Esophagus squamous epithelium (tissue), 5 donors: ENCODE data around the gene ING3. TPM values are rescaled to one million over a fixed set of nuclear protein-coding genes. Genes with fewer than 3 reads are reported as not detected.

ENCODE experiments used
- DNase-seq: peaks from one replicate; lab custom pipeline; 2025; lab: John Stamatoyannopoulos, UW
- H3K27ac ChIP-seq, 4 donors: fragments of 200-600 bp; sonication (generic); one replicate each; pipeline ENCODE4 v1.5.1; 2016 to 2019; ENCODE audit warnings: mild to moderate bottlenecking in 1 of 4
- H3K27me3 ChIP-seq, 4 donors: fragments of 200-600 bp; sonication (generic); 1 replicate in 3 of 4; 2 replicates in 1 of 4; pipeline versions ENCODE4 v1.5.1 to v1.6.0; 2017 to 2021; ENCODE audit warnings: antibody characterized with exemption in 1 of 4
- H3K36me3 ChIP-seq, 3 donors: fragments of 200-600 bp; sonication (generic); one replicate each; pipeline ENCODE4 v1.5.1; 2016 to 2019
- H3K4me1 ChIP-seq, 3 donors: fragments of 200-600 bp; sonication (generic); one replicate each; pipeline ENCODE4 v1.5.1; 2017 to 2019
- H3K4me3 ChIP-seq, 4 donors: fragments of 200-600 bp; sonication (generic); 1 replicate in 3 of 4; 2 replicates in 1 of 4; pipeline ENCODE4 v1.5.1; 2016 to 2019; ENCODE audit warnings: mild to moderate bottlenecking in 2 of 4, moderate library complexity in 1 of 4
- H3K9me3 ChIP-seq, 3 donors: fragments of 200-600 bp; sonication (generic); one replicate each; pipeline ENCODE4 v1.5.1; 2016 to 2019
- CTCF ChIP-seq, 6 experiments: fragments of 450-650 bp in 4 of 6; fragments of 200-600 bp in 2 of 6; sonication (generic) in 2 of 6; IDR thresholded peaks; one replicate each; pipeline ENCODE4 v1.5.1; 2016 to 2019; ENCODE audit warnings: antibody characterized with exemption in 6 of 6, mild to moderate bottlenecking in 4 of 6, moderate library complexity in 4 of 6
- POLR2A ChIP-seq, 4 donors: fragments of 450-650 bp; IDR thresholded peaks; one replicate each; pipeline ENCODE4 v1.6.1; 2017; ENCODE audit warnings: antibody characterized with exemption in 4 of 4, mild to moderate bottlenecking in 4 of 4, moderate library complexity in 3 of 4
- WGBS, 2 donors: methylation state at CpG; one replicate each; pipeline ENCODE4 v1.1.5; 2018; 5-methylcytosine and 5-hydroxymethylcytosine counted together
- intact Hi-C: fragments of 100-400 bp; cut with DNase I; formaldehyde crosslinking; loops from one replicate; pipeline ENCODE4 v1.15.0; 2022
- total RNA-seq, 4 donors: library from RNA; depleted of rRNA; stranded (reverse); fragments of >200 nt; gene quantifications; one replicate each; pipeline ENCODE4 v1.1.0, GENCODE V29; 2016
- donor health status: DM: yes; HTN: yes; CAD: no.

The ING3 gene
- total RNA-seq, 4 donors from 2014 or later: 12.5 to 15.8 (median 14.4) TPM

- H3K27ac ChIP-seq: no peak overlapping the region
- no peak overlapping the region for H3K4me3 ChIP-seq
- WGBS, 2 donors: 61 to 62% methylated on average over 2 of the region's 2 CpGs
- DNase-seq: no peak
- H3K9me3 ChIP-seq: no peaks in the 10 kb centered on the region
- intact Hi-C loops: no loop called here
- H3K36me3 ChIP-seq: no peaks in the 10 kb centered on the region
- H3K4me1 ChIP-seq: no peaks in the 10 kb centered on the region
- TF ChIP-seq CTCF (IDR thresholded peaks at IDR 0.05): no peak
- TF ChIP-seq POLR2A (IDR thresholded peaks at IDR 0.05): no peak
- no peaks in the 10 kb centered on the region for H3K27me3 ChIP-seq
These were observed 30.5 kb upstream of the ING3 start for GRCh38 chr7:120920034-120920433.

GRCh38 chr7:120920591-120921274 lies 29.8 kb upstream of the ING3 start:
- H3K27me3 ChIP-seq: no peaks in the 10 kb centered on the region
- no peak overlapping the region for H3K27ac ChIP-seq
- TF ChIP-seq CTCF (IDR thresholded peaks at IDR 0.05) (no peak), POLR2A (IDR thresholded peaks at IDR 0.05) (no peak)
- intact Hi-C loops: no loop called here
- no peak overlapping the region for H3K4me3 ChIP-seq
- no peaks in the 10 kb centered on the region for H3K9me3 ChIP-seq
- WGBS, 2 donors: 81 to 82% methylated on average over 3 of the region's 3 CpGs
- no peaks in the 10 kb centered on the region for H3K4me1 ChIP-seq
- no peak for DNase-seq
- no peaks in the 10 kb centered on the region for H3K36me3 ChIP-seq

- H3K4me1 ChIP-seq: no peaks in the 10 kb centered on the region
- no peaks in the 10 kb centered on the region for H3K27me3 ChIP-seq
- H3K4me3 ChIP-seq: no peak overlapping the region
- DNase-seq: no peak
- TF ChIP-seq POLR2A (IDR thresholded peaks at IDR 0.05) (no peak), CTCF (IDR thresholded peaks at IDR 0.05) (no peak)
- whole genome bisulfite sequencing, 2 donors: 49 to 51% methylated on average over 2 of the region's 2 CpGs
- H3K9me3 ChIP-seq: no peaks in the 10 kb centered on the region
- H3K27ac ChIP-seq: no peak overlapping the region
- intact Hi-C loops: no loop called here
- H3K36me3 ChIP-seq: no peaks in the 10 kb centered on the region
These were observed 25.7 kb upstream of the ING3 start for GRCh38 chr7:120924837-120925236.

GRCh38 chr7:120925392-120925791 lies 25.2 kb upstream of the ING3 start:
- TF ChIP-seq CTCF (IDR thresholded peaks at IDR 0.05) (no peak), POLR2A (IDR thresholded peaks at IDR 0.05) (no peak)
- Histone ChIP-seq H3K4me3 (no peak overlapping the region), H3K4me1 (no peaks in the 10 kb centered on the region), H3K27ac (no peak overlapping the region), H3K27me3 (no peaks in the 10 kb centered on the region), H3K36me3 (no peaks in the 10 kb centered on the region), H3K9me3 (no peaks in the 10 kb centered on the region)
- DNase-seq: no peak
- intact Hi-C loops: no loop called here
- WGBS, 2 donors: 64 to 77% methylated on average over 5 of the region's 5 CpGs

GRCh38 chr7:120926943-120927346 lies 23.6 kb upstream of the ING3 start:
- no peak for DNase-seq
- TF ChIP-seq CTCF (IDR thresholded peaks at IDR 0.05) (no peak), POLR2A (IDR thresholded peaks at IDR 0.05) (no peak)
- intact Hi-C loops: no loop called here

More at GRCh38 chr7:120926943-120927346, 23.6 kb upstream of the ING3 start:
- Histone ChIP-seq H3K9me3 (no peaks in the 10 kb centered on the region), H3K36me3 (no peaks in the 10 kb centered on the region), H3K4me3 (no peak overlapping the region), H3K4me1 (no peaks in the 10 kb centered on the region), H3K27me3 (no peaks in the 10 kb centered on the region), H3K27ac (no peak overlapping the region)
- WGBS, 2 donors: 28 to 33% methylated on average over 2 of the region's 2 CpGs
